Measurements from ENCODE around the gene HTRA2.
A peak's percentile ranks its signal among the peaks of the same experiment; 100 is the strongest.

The HTRA2 gene

GRCh38 chr2:74513605-74514367 is 15.9 kb upstream of the HTRA2 start:
- DNase-seq = no peak
- in situ Hi-C loops (cut with MboI; ENCODE audit: low pct_unique_long_range_greater_than_20kb, low sequenced_read_pairs) = no loop called here

- DNase-seq = no peak
- in situ Hi-C loops (cut with MboI; ENCODE audit: low pct_unique_long_range_greater_than_20kb, low sequenced_read_pairs) = no loop called here
These were observed 15.1 kb upstream of the HTRA2 start, which contains the start of gene TLX2 for GRCh38 chr2:74514368-74515270. Gene TLX2 (plus strand): TSS chr2:74514450. CDS start chr2:74514807, 357 bp downstream.

- no peak for DNase-seq
- in situ Hi-C loops (cut with MboI; ENCODE audit: low pct_unique_long_range_greater_than_20kb, low sequenced_read_pairs) = no loop called here
These were observed 14.3 kb upstream of the HTRA2 start for GRCh38 chr2:74515271-74515980.

GRCh38 chr2:74515981-74516633 is 13.6 kb upstream of the HTRA2 start:
- in situ Hi-C loops (cut with MboI; ENCODE audit: low pct_unique_long_range_greater_than_20kb, low sequenced_read_pairs) = no loop called here
- DNase-seq = no peak

- in situ Hi-C loops (cut with MboI; ENCODE audit: low pct_unique_long_range_greater_than_20kb, low sequenced_read_pairs) = no loop called here
- no peak for DNase-seq
These were observed 13.1 kb upstream of the HTRA2 start for GRCh38 chr2:74516650-74517049.

- in situ Hi-C loops (cut with MboI; ENCODE audit: low pct_unique_long_range_greater_than_20kb, low sequenced_read_pairs) = no loop called here
- DNase-seq = no peak
These were observed 7.2 kb upstream of the HTRA2 start for GRCh38 chr2:74522516-74522915.

GRCh38 chr2:74524005-74524404 is 5.7 kb upstream of the HTRA2 start:
- DNase-seq = no peak
- in situ Hi-C loops (cut with MboI; ENCODE audit: low pct_unique_long_range_greater_than_20kb, low sequenced_read_pairs) = no loop called here

GRCh38 chr2:74524955-74525716 is 4.6 kb upstream of the HTRA2 start:
- no peak for DNase-seq
- in situ Hi-C loops (cut with MboI; ENCODE audit: low pct_unique_long_range_greater_than_20kb, low sequenced_read_pairs) = no loop called here

- in situ Hi-C loops (cut with MboI; ENCODE audit: low pct_unique_long_range_greater_than_20kb, low sequenced_read_pairs) = no loop called here
- peak; percentile 84 for DNase-seq
These were observed 3.8 kb upstream of the HTRA2 start, which contains the start of gene DQX1 for GRCh38 chr2:74525717-74526648. Gene DQX1 (minus strand): TSS chr2:74526231. CDS start chr2:74525729, 502 bp downstream.

GRCh38 chr2:74526649-74527230 is 3.0 kb upstream of the HTRA2 start:
- in situ Hi-C loops (cut with MboI; ENCODE audit: low pct_unique_long_range_greater_than_20kb, low sequenced_read_pairs) = no loop called here
- DNase-seq = no peak

- in situ Hi-C loops (cut with MboI; ENCODE audit: low pct_unique_long_range_greater_than_20kb, low sequenced_read_pairs) = no loop called here
- no peak for DNase-seq
These were observed 2.0 kb upstream of the HTRA2 start for GRCh38 chr2:74527741-74528140.

- no peak for DNase-seq
- in situ Hi-C loops (cut with MboI; ENCODE audit: low pct_unique_long_range_greater_than_20kb, low sequenced_read_pairs) = no loop called here
These were observed 955 bp upstream of the HTRA2 start for GRCh38 chr2:74528600-74529356.

GRCh38 chr2:74530239-74531187 is 780 bp downstream of the HTRA2 start:
- in situ Hi-C loops (cut with MboI; ENCODE audit: low pct_unique_long_range_greater_than_20kb, low sequenced_read_pairs) = no loop called here
- DNase-seq = peak; percentile 45

GRCh38 chr2:74531666-74532065 is 1.9 kb downstream of the HTRA2 start:
- no peak for DNase-seq
- in situ Hi-C loops (cut with MboI; ENCODE audit: low pct_unique_long_range_greater_than_20kb, low sequenced_read_pairs) = no loop called here

GRCh38 chr2:74532222-74532621 is 2.5 kb downstream of the HTRA2 start:
- DNase-seq = peak; percentile 41
- in situ Hi-C loops (cut with MboI; ENCODE audit: low pct_unique_long_range_greater_than_20kb, low sequenced_read_pairs) = no loop called here

Data from KBM-7 (cell line).